ENCODE data around the gene PTPN14.
"Not testable (repeated sequence)": the region's sequence is repeated elsewhere in the genome, so short reads cannot be mapped to it uniquely, and the experiment has no call there.

Gene PTPN14

DNA sequence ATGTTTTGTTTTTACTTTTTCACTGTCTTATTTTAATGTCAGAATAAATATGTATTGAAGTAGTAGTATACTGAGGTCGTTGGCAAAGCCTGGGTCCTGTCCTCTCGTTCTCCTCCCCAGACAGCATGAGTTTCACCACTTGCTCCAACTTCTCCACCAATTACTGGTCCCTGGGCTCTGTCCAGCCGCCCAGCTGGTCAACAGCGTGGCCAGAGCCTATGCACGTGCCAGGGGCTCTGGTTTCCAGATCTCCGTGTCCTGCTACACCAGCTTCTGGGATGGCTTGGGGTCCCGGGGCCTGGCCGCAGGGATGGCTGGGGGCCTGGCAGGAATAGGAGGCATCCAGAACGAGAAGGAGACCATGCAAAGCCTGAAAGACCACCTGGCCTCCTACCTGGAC, 19.3 kb downstream of the PTPN14 start:
- no peak for DNase-seq (ENCODE audit: low spot score)
- in situ Hi-C loops (cut with MboI; ENCODE audit: low sequenced_read_pairs, unreplicated experiment), result no loop called here
- TF ChIP-seq, protein P1, sequence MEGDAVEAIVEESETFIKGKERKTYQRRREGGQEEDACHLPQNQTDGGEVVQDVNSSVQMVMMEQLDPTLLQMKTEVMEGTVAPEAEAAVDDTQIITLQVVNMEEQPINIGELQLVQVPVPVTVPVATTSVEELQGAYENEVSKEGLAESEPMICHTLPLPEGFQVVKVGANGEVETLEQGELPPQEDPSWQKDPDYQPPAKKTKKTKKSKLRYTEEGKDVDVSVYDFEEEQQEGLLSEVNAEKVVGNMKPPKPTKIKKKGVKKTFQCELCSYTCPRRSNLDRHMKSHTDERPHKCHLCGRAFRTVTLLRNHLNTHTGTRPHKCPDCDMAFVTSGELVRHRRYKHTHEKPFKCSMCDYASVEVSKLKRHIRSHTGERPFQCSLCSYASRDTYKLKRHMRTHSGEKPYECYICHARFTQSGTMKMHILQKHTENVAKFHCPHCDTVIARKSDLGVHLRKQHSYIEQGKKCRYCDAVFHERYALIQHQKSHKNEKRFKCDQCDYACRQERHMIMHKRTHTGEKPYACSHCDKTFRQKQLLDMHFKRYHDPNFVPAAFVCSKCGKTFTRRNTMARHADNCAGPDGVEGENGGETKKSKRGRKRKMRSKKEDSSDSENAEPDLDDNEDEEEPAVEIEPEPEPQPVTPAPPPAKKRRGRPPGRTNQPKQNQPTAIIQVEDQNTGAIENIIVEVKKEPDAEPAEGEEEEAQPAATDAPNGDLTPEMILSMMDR (IDR thresholded peaks at IDR 0.05; ENCODE audit: borderline replicate concordance, control extremely low read depth, extremely low read depth, insufficient read depth, missing control alignments), result no peak

GRCh38 chr1:214525535-214526019, 25.8 kb downstream of the PTPN14 start:
- TF ChIP-seq, protein P1 (IDR thresholded peaks at IDR 0.05; ENCODE audit: borderline replicate concordance, control extremely low read depth, extremely low read depth, insufficient read depth, missing control alignments), result no peak
- in situ Hi-C loops (cut with MboI; ENCODE audit: low sequenced_read_pairs, unreplicated experiment), result no loop called here

DNA sequence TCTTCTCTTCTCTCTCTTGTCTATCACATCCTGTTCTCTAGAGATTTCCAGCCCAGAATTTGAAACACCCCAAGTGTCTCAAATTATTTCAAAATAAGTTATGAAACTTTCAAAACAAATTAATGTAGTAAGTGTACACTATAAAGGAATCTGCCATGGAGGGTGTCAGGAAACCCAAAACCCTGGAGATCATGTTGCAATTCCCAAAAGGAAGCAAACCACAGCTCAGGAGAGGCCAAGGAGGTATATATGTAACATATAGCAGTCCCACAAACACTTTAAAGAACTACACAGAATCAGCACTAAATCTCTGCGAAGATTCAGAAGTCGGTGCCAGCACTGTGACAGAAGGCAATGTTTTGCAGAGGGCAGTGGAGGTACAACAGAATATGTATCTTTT, 26.6 kb downstream of the PTPN14 start:
- in situ Hi-C loops (cut with MboI; ENCODE audit: low sequenced_read_pairs, unreplicated experiment), result no loop called here
- DNase-seq (ENCODE audit: low spot score), result no peak
- TF ChIP-seq, protein P1 (IDR thresholded peaks at IDR 0.05; ENCODE audit: borderline replicate concordance, control extremely low read depth, extremely low read depth, insufficient read depth, missing control alignments), result no peak

More at GRCh38 chr1:214525535-214526019, 25.8 kb downstream of the PTPN14 start:
- no peak for DNase-seq (ENCODE audit: low spot score)

GRCh38 chr1:214523124-214523824, 28.1 kb downstream of the PTPN14 start:
- in situ Hi-C loops (cut with MboI; ENCODE audit: low sequenced_read_pairs, unreplicated experiment), result no loop called here
- DNase-seq (ENCODE audit: low spot score), result no peak
- TF ChIP-seq, protein P1 (IDR thresholded peaks at IDR 0.05; ENCODE audit: borderline replicate concordance, control extremely low read depth, extremely low read depth, insufficient read depth, missing control alignments), result no peak

GRCh38 chr1:214521458-214521857, 29.9 kb downstream of the PTPN14 start:
- DNase-seq (ENCODE audit: low spot score); in situ Hi-C loops (cut with MboI; ENCODE audit: low sequenced_read_pairs, unreplicated experiment): not testable (repeated sequence)

GRCh38 chr1:214520544-214521165, 30.7 kb downstream of the PTPN14 start:
- in situ Hi-C loops (cut with MboI; ENCODE audit: low sequenced_read_pairs, unreplicated experiment), result no loop called here
- TF ChIP-seq, protein P1 (IDR thresholded peaks at IDR 0.05; ENCODE audit: borderline replicate concordance, control extremely low read depth, extremely low read depth, insufficient read depth, missing control alignments), result no peak
- DNase-seq (ENCODE audit: low spot score), result no peak

GRCh38 chr1:214518361-214518760, 33.0 kb downstream of the PTPN14 start:
- in situ Hi-C loops (cut with MboI; ENCODE audit: low sequenced_read_pairs, unreplicated experiment), result no loop called here
- TF ChIP-seq, protein P1 (IDR thresholded peaks at IDR 0.05; ENCODE audit: borderline replicate concordance, control extremely low read depth, extremely low read depth, insufficient read depth, missing control alignments), result no peak

More at GRCh38 chr1:214518361-214518760, 33.0 kb downstream of the PTPN14 start:
- no peak for DNase-seq (ENCODE audit: low spot score)
